A549 (cell line): ENCODE measurements around the gene STK4. TPM values are rescaled to one million over a fixed set of nuclear protein-coding genes. Genes with fewer than 3 reads are reported as not detected.

Source experiments
- ATAC-seq, 2 experiments: fragments of 200-7000 bp in 1 of 2; fragments of >200 bp in 1 of 2; cut with Nextera tagmentation in 1 of 2; cut with Tn5 transposase in 1 of 2; 3 replicates each; pipeline versions ENCODE4 v1.8.0 to v1.9.1; 2018 to 2020; ENCODE audit warnings: mild to moderate bottlenecking in 1 of 2, moderate library complexity in 1 of 2
- CTCF ChIA-PET: fragments of 300-600 bp; sonication (Branson Sonifier 250); formaldehyde crosslinking; extraction: SDS; loops from one replicate; lab custom pipeline; 2021; ENCODE audit warnings: antibody characterized with exemption, inconsistent platforms; lab: Yijun Ruan, JAX
- POLR2A ChIA-PET: fragments of 350-600 bp; formaldehyde crosslinking; extraction: SDS; loops from one replicate; lab custom pipeline; 2021; ENCODE audit warnings: antibody characterized with exemption, inconsistent platforms; lab: Yijun Ruan, JAX
- DNase-seq, 2 experiments: peaks; one replicate each; pipeline versions ENCODE4 v3.0.0 to v3.0.0-alpha.2; 2011 to 2016; ENCODE audit warnings: low read depth in 1 of 2, low spot score in 1 of 2
- FAIRE-seq: peaks from 2 replicates; lab custom pipeline; 2011; peaks lifted over from hg19 to GRCh38; lab: Jason Lieb, UNC
- H3K27ac ChIP-seq, 2 experiments: fragments of >200 bp; sonication (Bioruptor Twin); formaldehyde crosslinking; 3 replicates each; pipeline ENCODE4 v1.5.1; 2016 to 2017
- H3K4me1 ChIP-seq: fragments of >200 bp; sonication (Bioruptor Twin); formaldehyde crosslinking; 3 replicates; pipeline ENCODE4 v1.6.1; 2016
- H3K4me2 ChIP-seq: fragments of >200 bp; sonication (Bioruptor Twin); formaldehyde crosslinking; 3 replicates; pipeline ENCODE4 v1.6.1; 2016
- H3K4me3 ChIP-seq: fragments of >200 bp; sonication (Bioruptor Twin); formaldehyde crosslinking; 3 replicates; pipeline ENCODE4 v1.5.1; 2016
- H3K9me3 ChIP-seq: fragments of >200 bp; sonication (Bioruptor Twin); formaldehyde crosslinking; 3 replicates; pipeline ENCODE4 v1.6.1; 2016
- BHLHE40 ChIP-seq: IDR thresholded peaks from 2 replicates; pipeline ENCODE4 v1.6.1; 2012; ENCODE audit warnings: low read depth, low read length, inconsistent platforms
- CBX2 ChIP-seq: fragments of 200-600 bp; sonication (generic); IDR thresholded peaks from 2 replicates; pipeline ENCODE4 v1.6.1; 2016; ENCODE audit warnings: low read depth, mild to moderate bottlenecking, borderline replicate concordance
- CBX8 ChIP-seq: fragments of 200-600 bp; sonication (generic); IDR thresholded peaks from 2 replicates; pipeline ENCODE4 v1.6.1; 2016
- EHF ChIP-seq: fragments of 250-450 bp; sonication (Bioruptor Pico); IDR thresholded peaks from 2 replicates; pipeline ENCODE4 v1.5.0; 2020; ENCODE audit warnings: mild to moderate bottlenecking
- EHMT2 ChIP-seq: fragments of 200-600 bp; sonication (generic); IDR thresholded peaks from 2 replicates; pipeline ENCODE4 v1.6.1; 2016; ENCODE audit warnings: antibody characterized with exemption, low read depth, mild to moderate bottlenecking, moderate library complexity
- FOSB ChIP-seq: fragments of 250-450 bp; sonication (Bioruptor Pico); IDR thresholded peaks from 2 replicates; pipeline ENCODE4 v1.5.0; 2020; ENCODE audit warnings: mild to moderate bottlenecking, moderate library complexity
- FOSL2 ChIP-seq, 2 experiments: fragments of 450-650 bp in 1 of 2; fragments of >200 bp in 1 of 2; sonication (Bioruptor Twin) in 1 of 2; formaldehyde crosslinking; IDR thresholded peaks; 2 replicates each; pipeline versions ENCODE4 v1.5.0 to v1.6.1; 2016 to 2020; ENCODE audit warnings: mild to moderate bottlenecking in 1 of 2, moderate library complexity in 1 of 2
- GATA3 ChIP-seq: IDR thresholded peaks from 2 replicates; pipeline ENCODE4 v1.6.1; 2012; ENCODE audit warnings: borderline replicate concordance
- HEYL ChIP-seq: fragments of 250-450 bp; sonication (Bioruptor Pico); IDR thresholded peaks from 2 replicates; pipeline ENCODE4 v1.8.0; 2021; ENCODE audit warnings: mild to moderate bottlenecking, moderate library complexity
- MAZ ChIP-seq: fragments of 150-350 bp; IDR thresholded peaks from 2 replicates; pipeline ENCODE4 v1.6.1; 2014; ENCODE audit warnings: antibody characterized with exemption, low read depth, low read length, borderline replicate concordance
- MYC ChIP-seq: IDR thresholded peaks from 2 replicates; pipeline ENCODE4 v1.6.1; 2012; ENCODE audit warnings: mild to moderate bottlenecking, inconsistent platforms, low read length, improper control_type of control experiment, borderline replicate concordance
- NPAS2 ChIP-seq: fragments of 250-450 bp; sonication (Bioruptor Pico); IDR thresholded peaks from 2 replicates; pipeline ENCODE4 v1.8.0; 2022; ENCODE audit warnings: mild to moderate bottlenecking, moderate library complexity, borderline replicate concordance
- PHF8 ChIP-seq: fragments of 200-600 bp; sonication (generic); IDR thresholded peaks from 2 replicates; pipeline ENCODE4 v1.6.1; 2016; ENCODE audit warnings: low read depth, mild to moderate bottlenecking, antibody characterized with exemption, moderate library complexity, borderline replicate concordance
- POLR2A ChIP-seq: IDR thresholded peaks from 2 replicates; pipeline ENCODE4 v1.6.1; 2012; ENCODE audit warnings: mild to moderate bottlenecking, low read length
- RARB ChIP-seq: fragments of 250-450 bp; sonication (Bioruptor Pico); IDR thresholded peaks from 2 replicates; pipeline ENCODE4 v1.8.0; 2021; ENCODE audit warnings: mild to moderate bottlenecking, moderate library complexity
- SREBF2 ChIP-seq: fragments of 450-650 bp; IDR thresholded peaks from 2 replicates; pipeline ENCODE4 v1.6.1; 2014; ENCODE audit warnings: mild to moderate bottlenecking, moderate library complexity
- ZFP36 ChIP-seq: fragments of 450-650 bp; IDR thresholded peaks from 2 replicates; pipeline ENCODE4 v1.6.1; 2014; ENCODE audit warnings: borderline replicate concordance; ENCODE audit not compliant: partially characterized antibody
- ZNF302 ChIP-seq: fragments of 250-450 bp; sonication (Bioruptor Pico); IDR thresholded peaks from 2 replicates; pipeline ENCODE4 v1.9.0; 2021; ENCODE audit warnings: inconsistent platforms, mild to moderate bottlenecking, moderate library complexity
- ZSCAN20 ChIP-seq: fragments of 250-450 bp; sonication (Bioruptor Pico); IDR thresholded peaks from 2 replicates; pipeline ENCODE4 v1.8.0; 2022; ENCODE audit warnings: mild to moderate bottlenecking, moderate library complexity
- WGBS: methylation state at CpG from one replicate; pipeline ENCODE4 v1.1.6; 2017; ENCODE audit errors: missing lambda C conversion rate; 5-methylcytosine and 5-hydroxymethylcytosine counted together
- polyA plus RNA-seq, 4 experiments: library from polyadenylated mRNA; depleted of rRNA in 3 of 4; stranded (reverse); fragments of >200 nt; fragmentation: RNase III in 1 of 4; extraction: RNeasy Plus Mini Kit Qiagen cat#74134 plus additional on column Dnase treatment in 1 of 4; gene quantifications; 2 replicates in 3 of 4; 3 replicates in 1 of 4; pipeline ENCODE4 v1.2.3, GENCODE V29; 2011 to 2017
- TF ChIP-seq, protein P1 (sequence below): IDR thresholded peaks from 2 replicates; pipeline ENCODE4 v1.6.1; 2012
- TF ChIP-seq, protein P2 (sequence below): fragments of 250-450 bp; sonication (Bioruptor Pico); IDR thresholded peaks from 2 replicates; pipeline ENCODE4 v1.5.0; 2021; ENCODE audit warnings: mild to moderate bottlenecking, moderate library complexity, borderline replicate concordance
- TF ChIP-seq, protein P3 (sequence below): fragments of 150-350 bp; IDR thresholded peaks from 2 replicates; pipeline ENCODE4 v1.6.1; 2014; ENCODE audit warnings: low read depth, mild to moderate bottlenecking, low read length
- TF ChIP-seq, protein P4 (sequence below): IDR thresholded peaks from 2 replicates; pipeline ENCODE4 v1.6.1; 2012; ENCODE audit warnings: low read depth, borderline replicate concordance
- TF ChIP-seq, protein P5 (sequence below): fragments of 450-650 bp; IDR thresholded peaks from 2 replicates; pipeline ENCODE4 v1.6.1; 2014; ENCODE audit warnings: antibody characterized with exemption
- TF ChIP-seq, protein P6 (sequence below): IDR thresholded peaks from 2 replicates; pipeline ENCODE4 v1.6.1; 2012

Gene STK4
- polyA plus RNA-seq, 2 of the 4 experiments (the other 2 are of a cell fraction): 14.5 to 34.5 TPM

DNA sequence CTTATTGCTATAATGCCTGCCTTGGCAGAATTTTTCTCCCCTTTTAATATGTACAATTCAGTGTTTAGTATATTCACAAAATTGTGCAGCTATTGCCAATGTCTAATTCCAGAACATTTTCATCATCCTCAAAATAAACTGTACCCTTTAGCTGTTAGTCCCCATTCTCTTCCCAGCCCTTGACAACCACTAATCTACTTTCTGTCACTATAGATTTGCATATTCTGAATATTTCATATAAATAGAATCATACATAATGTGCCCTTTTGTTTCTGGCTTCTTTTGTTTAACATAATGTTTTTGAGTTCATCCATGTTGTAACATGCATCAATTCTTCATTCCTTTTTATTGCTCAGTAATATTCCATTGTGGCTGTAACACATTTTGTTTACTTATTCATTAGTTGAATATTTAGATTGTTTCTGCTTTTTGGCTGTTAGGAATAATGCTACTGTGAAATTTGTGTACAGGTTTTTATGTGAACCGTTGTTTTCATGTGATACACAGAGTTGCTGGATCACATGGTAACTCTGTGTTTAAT, 22.4 kb downstream of the STK4 start:
- ATAC-seq: no peak
- H3K4me2 ChIP-seq: no peak overlapping the region
- no peak for DNase-seq
- CTCF ChIA-PET: no interaction called here
- TF ChIP-seq CBX2 (no peak), ZNF302 (CRISPR knock-in tag) (no peak), RARB (CRISPR knock-in tag) (no peak), EHF (CRISPR knock-in tag) (no peak), BHLHE40 (no peak), FOSB (CRISPR knock-in tag) (no peak), HEYL (no peak), MAZ (no peak), PHF8 (no peak)
- TF ChIP-seq, protein P1, sequence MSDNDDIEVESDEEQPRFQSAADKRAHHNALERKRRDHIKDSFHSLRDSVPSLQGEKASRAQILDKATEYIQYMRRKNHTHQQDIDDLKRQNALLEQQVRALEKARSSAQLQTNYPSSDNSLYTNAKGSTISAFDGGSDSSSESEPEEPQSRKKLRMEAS: no peak
- TF ChIP-seq, protein P2, sequence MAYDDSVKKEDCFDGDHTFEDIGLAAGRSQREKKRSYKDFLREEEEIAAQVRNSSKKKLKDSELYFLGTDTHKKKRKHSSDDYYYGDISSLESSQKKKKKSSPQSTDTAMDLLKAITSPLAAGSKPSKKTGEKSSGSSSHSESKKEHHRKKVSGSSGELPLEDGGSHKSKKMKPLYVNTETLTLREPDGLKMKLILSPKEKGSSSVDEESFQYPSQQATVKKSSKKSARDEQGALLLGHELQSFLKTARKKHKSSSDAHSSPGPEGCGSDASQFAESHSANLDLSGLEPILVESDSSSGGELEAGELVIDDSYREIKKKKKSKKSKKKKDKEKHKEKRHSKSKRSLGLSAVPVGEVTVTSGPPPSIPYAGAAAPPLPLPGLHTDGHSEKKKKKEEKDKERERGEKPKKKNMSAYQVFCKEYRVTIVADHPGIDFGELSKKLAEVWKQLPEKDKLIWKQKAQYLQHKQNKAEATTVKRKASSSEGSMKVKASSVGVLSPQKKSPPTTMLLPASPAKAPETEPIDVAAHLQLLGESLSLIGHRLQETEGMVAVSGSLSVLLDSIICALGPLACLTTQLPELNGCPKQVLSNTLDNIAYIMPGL: no peak
- TF ChIP-seq, protein P3, sequence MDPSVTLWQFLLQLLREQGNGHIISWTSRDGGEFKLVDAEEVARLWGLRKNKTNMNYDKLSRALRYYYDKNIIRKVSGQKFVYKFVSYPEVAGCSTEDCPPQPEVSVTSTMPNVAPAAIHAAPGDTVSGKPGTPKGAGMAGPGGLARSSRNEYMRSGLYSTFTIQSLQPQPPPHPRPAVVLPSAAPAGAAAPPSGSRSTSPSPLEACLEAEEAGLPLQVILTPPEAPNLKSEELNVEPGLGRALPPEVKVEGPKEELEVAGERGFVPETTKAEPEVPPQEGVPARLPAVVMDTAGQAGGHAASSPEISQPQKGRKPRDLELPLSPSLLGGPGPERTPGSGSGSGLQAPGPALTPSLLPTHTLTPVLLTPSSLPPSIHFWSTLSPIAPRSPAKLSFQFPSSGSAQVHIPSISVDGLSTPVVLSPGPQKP: no peak
- TF ChIP-seq, all 56 proteins: peak for 0
- POLR2A ChIA-PET: no interaction called here
- FAIRE-seq: no peak
- Histone ChIP-seq H3K4me3 (no peak overlapping the region), H3K9me3 (no peaks in the 10 kb centered on the region), H3K27ac (no peak overlapping the region), H3K4me1 (peaks cover 6% of the 10 kb centered on the region; the same call in 2 of the 3 replicates)
- 97% methylated on average over 1 of the region's 1 CpG for WGBS

DNA sequence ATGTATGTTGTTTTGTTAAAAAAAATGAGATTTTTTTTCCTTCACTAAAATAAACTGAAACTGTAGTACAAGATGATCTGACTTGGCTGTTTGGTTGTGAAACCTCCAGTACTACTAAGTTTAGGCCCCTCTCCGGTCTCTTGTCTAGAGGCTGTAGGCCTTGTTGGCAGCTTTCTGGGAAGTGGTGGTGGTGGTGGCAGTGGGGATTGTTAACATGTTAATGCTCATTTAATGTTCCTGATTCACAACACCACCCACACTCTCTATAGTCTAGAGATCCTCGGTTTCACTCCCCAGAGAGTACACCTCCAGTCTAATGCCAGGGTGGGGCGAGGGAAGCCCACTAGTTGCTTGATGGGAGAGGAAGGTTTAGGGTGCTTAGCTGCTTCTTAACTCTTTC, 24.1 kb downstream of the STK4 start:
- POLR2A ChIA-PET: no interaction called here
- Histone ChIP-seq H3K9me3 (no peaks in the 10 kb centered on the region), H3K4me3 (no peak overlapping the region), H3K4me1 (peaks cover 6% of the 10 kb centered on the region; the same call in 2 of the 3 replicates), H3K27ac (no peak overlapping the region), H3K4me2 (no peak overlapping the region)
- FAIRE-seq (no peak), DNase-seq (no peak), ATAC-seq (no peak)
- TF ChIP-seq POLR2A (no peak), SREBF2 (no peak), GATA3 (no peak), FOSL2 (IDR thresholded peaks at IDR 0.05) (no peak), FOSL2 (CRISPR knock-in tag; IDR thresholded peaks at IDR 0.05) (no peak), ZSCAN20 (CRISPR knock-in tag) (no peak), NPAS2 (no peak)
- CTCF ChIA-PET: interaction anchor here (1.1 kb wide), 2 partner anchors 8 to 12 kb away, joined by 3 to 4 read pairs; no protein-coding TSS in a partner anchor
- WGBS: 93% methylated on average over 3 of the region's 3 CpGs

DNA sequence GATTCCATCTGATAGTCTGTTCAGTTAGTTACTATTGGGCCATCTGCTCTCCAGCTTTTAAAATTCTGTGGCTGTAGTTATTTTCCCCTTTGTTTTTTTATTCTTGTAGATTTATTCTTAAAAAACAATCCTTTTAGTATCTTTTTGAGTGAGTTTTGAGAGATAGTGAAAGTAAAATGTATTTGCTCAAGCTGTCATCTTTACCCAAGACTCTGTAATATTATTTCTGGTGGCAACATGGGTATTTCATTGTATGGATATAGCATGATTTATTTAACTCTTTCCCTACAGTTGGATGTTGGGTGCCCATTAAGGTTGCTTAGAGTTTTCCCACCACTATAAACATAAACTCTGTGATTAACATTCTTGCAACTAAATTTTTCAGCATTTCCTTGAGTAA, 24.6 kb downstream of the STK4 start:
- DNase-seq (no peak), FAIRE-seq (no peak), ATAC-seq (no peak)
- Histone ChIP-seq H3K9me3 (no peaks in the 10 kb centered on the region), H3K27ac (no peak overlapping the region), H3K4me1 (peaks cover 6% of the 10 kb centered on the region; the same call in 2 of the 3 replicates), H3K4me2 (no peak overlapping the region), H3K4me3 (no peak overlapping the region)
- ChIA-PET CTCF (interaction anchor here (1.1 kb wide), 1 partner anchor 11 kb away, joined by 3 read pairs; no protein-coding TSS in a partner anchor), POLR2A (no interaction called here)
- TF ChIP-seq, protein P4, sequence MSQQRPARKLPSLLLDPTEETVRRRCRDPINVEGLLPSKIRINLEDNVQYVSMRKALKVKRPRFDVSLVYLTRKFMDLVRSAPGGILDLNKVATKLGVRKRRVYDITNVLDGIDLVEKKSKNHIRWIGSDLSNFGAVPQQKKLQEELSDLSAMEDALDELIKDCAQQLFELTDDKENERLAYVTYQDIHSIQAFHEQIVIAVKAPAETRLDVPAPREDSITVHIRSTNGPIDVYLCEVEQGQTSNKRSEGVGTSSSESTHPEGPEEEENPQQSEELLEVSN: no peak
- TF ChIP-seq ZFP36 (no peak), EHMT2 (no peak), MYC (no peak), PHF8 (no peak), SREBF2 (no peak), CBX8 (no peak)
- TF ChIP-seq, protein P5, sequence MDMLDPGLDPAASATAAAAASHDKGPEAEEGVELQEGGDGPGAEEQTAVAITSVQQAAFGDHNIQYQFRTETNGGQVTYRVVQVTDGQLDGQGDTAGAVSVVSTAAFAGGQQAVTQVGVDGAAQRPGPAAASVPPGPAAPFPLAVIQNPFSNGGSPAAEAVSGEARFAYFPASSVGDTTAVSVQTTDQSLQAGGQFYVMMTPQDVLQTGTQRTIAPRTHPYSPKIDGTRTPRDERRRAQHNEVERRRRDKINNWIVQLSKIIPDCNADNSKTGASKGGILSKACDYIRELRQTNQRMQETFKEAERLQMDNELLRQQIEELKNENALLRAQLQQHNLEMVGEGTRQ: no peak
- TF ChIP-seq, protein P6, sequence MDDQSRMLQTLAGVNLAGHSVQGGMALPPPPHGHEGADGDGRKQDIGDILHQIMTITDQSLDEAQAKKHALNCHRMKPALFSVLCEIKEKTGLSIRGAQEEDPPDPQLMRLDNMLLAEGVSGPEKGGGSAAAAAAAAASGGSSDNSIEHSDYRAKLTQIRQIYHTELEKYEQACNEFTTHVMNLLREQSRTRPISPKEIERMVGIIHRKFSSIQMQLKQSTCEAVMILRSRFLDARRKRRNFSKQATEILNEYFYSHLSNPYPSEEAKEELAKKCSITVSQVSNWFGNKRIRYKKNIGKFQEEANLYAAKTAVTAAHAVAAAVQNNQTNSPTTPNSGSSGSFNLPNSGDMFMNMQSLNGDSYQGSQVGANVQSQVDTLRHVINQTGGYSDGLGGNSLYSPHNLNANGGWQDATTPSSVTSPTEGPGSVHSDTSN: no peak
